Stimulated activated CD4-positive, alpha-beta T cell treated with anti-CD3 and anti-CD28 coated beads, Interleukin-1b, Interleukin-23, amount 100 ng/mL, for 1 hour (primary cell): ENCODE measurements around the gene NPY1R.

Experiments
- DNase-seq, 2 donors: peaks; one replicate each; pipeline ENCODE4 v3.0.0-alpha.2; 2020; ENCODE audit warnings: low read depth in 2 of 2

NPY1R gene

DNA sequence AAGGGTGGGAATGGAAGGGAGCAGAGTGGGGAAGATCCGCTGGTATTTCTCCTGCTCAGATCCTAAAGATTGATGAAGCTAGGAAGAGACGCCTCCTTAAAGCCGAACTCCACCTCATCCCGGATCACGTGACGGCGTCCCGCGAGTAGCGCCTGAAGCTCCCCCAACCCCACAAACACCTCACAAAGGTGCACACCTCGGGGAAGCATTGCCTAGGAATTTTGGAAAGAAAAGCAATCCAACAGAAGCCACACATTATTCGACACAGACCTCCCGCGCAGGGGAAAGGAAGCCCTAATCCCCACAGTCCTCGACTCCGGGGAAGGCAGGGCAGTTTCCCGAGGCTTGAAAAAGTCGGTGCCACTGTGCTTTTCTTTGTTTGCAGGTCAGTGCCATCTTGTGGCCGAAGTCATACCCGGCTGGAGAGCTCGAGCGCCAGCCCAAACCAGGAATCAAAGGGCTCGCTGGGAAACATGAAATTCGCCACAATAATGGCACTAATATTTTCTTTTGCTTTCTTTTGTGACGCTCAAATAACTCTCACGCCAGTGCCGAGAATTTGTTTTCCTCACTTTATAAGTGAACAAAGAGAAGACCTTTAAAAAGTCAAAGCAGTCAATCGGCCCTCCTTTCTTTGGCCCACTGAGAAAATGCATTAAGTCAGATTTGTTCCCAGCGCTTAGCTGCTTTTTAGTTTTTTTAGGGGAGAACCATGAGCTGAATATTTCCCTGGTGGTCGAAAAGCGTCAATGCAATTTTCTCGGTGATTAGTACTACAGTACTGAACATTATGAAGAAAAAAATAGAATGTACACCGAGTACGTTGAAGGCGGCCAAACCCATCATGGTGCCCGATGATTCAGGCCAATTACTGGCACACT lies at the start of gene NPY1R:
Gene NPY1R, minus strand, starts transcription at position 71 of the 881 bp plus-strand sequence. CDS start 6,042 bp downstream, outside the sequence.
- DNase-seq, result no peak

DNA sequence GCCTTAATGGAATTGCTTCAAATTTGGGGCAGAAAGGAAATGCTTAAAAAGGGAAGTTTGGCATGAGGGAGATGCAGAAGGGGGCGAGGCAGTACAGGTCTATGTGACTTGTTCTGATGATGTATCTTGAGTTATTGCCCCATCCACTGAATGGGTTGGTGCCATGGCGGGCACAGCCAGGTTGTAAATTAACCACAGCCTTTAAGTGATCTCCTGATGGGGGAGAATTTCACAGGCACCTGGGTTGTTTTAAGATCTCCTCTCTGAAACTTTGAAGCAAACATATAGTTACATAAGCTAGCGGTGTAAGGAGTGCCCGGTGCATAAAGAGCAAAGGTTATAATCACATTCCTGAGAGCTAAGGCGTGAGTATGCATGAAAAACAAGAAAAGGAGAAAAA lies 48.3 kb upstream of the NPY1R start:
- no peak for DNase-seq

DNA sequence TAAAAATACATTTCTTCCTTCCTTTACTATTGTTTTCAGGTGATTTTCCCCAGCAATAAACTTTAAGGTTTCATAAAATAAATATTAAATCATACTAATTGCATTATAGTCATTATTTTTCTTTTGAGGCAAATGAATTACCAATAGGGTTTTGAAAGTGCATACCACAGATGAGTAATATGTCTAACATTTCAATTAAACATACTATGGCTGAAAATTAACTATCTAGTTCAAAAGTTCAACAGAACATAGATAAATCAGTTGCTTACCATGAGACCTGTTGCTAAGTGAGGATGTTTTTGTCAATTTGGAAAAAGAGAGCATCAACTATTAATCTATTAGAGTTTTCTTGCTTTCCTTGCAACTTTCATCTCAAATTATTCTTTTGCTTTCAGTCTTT lies 46.3 kb upstream of the NPY1R start:
- no peak for DNase-seq

DNA sequence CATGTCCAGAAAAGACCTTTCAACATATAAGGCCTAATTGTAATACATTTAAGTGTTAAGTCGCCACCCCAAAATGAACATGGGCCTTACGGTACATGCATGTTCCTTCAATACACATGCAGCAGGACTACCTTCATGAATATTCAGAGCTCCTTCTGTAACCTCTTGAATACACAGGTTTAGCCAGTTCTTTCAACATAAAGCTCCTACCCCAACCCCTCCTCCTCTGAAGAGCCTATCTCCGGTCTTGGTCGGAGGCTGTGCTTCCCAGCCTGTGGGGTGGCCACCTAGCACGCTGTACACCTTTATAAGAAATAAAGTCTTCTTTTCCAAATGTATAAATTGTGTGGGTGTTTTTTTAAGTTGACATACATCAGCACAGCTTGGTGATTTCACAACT lies 39.6 kb upstream of the NPY1R start:
- no peak for DNase-seq

DNA sequence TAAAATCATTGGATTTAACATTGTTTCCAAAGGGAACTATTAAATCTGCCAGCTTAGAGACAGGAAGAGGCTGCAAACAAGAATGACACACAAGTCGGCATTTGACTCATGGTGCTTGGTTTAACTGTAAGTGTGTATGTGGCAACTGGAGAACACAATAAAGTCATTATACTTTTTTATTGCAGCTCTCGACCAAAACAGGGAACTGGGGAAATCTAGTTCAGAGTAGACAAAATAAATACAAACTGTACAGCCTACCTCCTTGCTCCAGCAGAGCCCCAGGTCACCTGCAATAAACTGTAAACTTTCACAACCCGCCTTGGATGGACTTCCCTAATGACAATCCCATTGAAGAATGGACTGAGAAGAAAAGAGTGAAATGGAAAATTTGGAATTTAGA lies 35.3 kb upstream of the NPY1R start:
- no peak for DNase-seq

DNA sequence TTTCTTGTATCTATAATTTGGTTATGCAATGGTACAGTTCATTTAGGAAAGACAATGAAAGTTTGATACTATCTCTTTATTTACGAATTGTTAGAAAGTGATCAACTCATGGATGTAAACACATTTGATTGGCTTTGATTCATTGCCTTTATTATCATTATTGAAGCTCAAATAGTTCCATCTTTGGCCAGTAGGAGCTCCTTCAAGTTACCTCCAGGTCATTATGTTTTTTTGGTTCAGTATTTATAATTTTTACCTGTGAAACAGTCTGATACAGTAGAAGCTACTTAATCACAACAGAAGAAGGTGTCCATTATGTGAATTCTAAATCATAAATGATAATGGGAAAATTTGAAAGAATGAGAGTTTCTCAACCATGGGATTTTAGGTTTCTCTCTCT lies 23.7 kb upstream of the NPY1R start:
- no peak for DNase-seq

DNA sequence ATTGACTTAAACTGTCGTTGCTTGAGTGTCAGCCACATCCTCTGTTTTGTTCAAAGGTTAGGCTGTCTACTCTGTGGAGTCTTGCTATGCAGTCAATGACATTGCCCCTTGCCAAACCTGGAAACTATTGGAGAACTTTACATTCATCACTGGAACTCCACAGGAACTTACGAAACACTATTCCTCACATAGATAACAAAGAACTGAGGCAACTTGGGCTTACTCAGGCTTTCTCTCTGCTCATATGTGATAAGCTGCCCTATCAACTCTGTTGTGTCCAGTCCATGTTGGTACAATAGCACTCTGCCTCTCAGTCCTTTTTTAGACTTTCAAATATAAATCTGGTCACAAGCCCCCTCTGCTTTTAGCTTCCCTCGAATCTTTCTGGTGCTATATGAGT lies 20.7 kb upstream of the NPY1R start:
- DNase-seq, result no peak

DNA sequence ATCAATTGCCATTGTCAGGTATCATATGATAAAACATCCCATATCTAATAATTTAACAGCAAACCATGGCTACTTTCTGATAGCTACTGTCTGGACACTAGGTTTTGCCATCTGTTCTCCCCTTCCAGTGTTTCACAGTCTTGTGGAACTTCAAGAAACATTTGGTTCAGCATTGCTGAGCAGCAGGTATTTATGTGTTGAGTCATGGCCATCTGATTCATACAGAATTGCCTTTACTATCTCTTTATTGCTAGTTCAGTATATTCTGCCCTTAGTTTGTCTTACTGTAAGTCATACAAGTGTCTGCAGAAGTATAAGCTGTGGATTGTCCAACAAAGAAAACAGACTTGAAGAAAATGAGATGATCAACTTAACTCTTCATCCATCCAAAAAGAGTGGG lies 18.3 kb upstream of the NPY1R start:
- no peak for DNase-seq

DNA sequence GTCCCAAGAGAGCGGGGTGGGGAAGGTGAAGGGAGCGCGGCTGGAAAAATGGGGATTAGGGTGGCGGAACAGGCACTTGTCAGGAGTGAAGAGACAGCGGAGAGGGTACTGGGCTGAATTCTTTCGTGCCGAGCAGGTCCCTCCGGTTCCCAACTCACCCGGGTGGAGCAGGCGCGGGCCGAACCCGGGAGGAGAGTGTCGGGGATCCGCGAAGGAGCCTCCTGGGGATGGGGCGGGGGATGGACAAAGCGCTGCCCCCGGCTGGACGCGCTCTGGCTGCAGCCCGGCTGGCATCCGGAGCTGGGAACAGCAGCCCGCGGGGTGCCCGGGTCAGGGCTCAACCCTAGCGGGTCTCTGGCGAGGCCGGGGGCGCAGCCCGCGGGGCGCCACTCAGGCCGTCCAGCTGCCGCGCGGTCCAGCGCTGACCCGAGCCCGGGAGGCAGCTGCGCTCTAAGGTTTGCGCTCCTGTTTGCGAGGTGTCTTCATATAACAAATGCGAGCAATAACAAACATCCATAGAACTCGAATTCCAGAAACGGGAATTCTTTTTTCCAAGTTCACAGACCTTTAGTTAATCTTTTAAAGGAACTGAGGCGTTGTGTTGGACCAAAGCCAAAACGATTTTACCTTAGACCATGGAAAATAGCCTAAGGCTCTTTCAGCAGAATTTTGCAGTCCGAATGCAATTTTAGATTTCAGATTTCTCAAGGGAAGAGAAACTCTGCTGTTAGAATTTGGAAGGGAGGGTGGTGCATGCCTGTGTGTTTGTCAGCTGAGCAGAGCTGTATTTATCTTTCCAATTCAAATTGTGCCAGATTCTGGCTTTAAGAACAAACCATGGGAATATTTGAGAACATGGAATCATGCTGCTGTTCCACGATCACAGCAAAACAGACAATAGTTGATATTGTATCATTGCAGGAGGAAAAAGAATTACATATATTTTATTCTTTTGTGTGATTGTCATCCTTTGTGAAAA lies 12.0 kb upstream of the NPY1R start:
- DNase-seq, result no peak

DNA sequence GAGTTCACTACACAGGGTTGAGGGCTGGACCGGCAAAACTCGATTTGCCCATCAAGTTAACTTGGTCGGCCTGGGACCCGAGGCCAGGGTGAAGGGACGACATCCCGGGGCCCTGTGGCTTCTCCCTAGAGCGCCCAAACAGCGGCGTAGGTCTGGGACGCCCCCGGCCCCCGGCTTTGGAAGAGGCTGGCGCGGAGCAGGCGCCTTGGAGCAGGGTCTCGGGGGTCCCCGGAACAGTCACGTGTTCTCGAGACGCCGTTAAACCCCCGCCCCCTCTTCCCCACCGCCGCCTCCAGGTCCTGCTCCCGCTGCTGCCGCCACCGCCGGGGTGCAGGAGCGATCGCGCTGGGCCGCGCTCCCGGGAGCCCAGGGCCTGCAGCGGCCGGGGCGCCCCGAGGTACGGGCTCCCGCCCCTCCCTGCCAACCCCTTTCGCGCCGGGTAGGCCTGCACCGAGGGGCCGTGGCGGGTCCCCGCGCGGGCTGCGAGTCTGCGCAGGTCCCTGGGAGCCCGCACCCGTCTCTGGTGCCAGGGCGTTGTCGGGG lies 11.3 kb upstream of the NPY1R start, which contains the start of gene NPY5R:
Gene NPY5R, plus strand, starts transcription at position 289 of the 543 bp plus-strand sequence. CDS start 6,382 bp downstream, outside the sequence.
- no peak for DNase-seq

DNA sequence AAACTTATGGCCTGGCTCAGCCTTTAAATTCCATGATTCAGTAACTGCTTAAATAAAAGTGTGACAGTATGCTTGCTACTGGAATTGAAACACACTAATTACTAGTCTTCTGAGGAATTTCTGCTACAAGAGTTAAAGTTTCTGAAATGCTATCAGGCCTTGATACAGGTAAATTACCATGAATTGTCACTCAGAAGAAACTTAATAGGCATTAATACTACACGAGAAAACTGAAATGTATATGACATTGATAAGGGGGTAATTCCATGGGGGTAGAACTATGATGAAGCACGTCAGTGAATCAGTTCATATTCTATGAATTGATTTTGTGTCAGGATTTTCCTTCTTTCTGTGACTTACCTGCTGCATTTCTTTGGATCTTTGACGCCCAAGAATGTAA lies 3.0 kb upstream of the NPY1R start:
- no peak for DNase-seq

DNA sequence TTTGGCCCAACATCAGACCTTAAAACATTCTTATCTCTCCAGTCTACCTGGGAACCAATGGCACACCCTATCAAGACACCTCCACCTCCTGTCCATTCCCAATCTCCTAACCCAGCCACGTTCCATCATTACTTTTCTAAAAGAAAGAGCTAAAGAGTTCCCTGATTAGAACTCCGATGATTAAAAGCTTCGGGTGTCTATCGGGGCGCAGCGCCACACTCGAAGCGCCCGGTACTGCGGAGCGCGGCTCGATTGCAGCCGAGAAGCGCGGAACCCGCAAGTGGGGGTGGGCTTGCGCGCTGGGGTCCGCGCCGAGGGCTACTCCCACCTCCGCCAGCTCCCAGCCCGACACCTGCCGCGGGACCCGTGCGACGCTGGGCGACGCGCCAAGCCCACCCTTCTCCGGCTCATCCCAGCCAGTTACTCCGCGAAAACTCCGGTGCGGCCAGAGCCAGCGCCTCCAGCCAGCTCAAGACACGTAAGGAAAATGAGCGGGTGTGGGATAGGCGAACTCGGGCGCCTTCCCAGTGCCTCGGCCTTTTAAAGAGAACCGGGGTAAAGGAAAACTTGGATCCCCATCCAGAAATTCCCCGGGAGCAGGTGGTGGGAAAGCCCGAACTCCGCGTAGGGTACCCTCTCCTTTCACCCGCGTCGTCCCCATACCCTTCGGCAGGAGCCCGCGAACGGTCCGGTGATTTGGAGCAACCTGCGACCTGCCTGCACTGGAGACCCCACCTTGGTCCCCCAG lies 593 bp downstream of the NPY1R start:
- DNase-seq, result no peak

DNA sequence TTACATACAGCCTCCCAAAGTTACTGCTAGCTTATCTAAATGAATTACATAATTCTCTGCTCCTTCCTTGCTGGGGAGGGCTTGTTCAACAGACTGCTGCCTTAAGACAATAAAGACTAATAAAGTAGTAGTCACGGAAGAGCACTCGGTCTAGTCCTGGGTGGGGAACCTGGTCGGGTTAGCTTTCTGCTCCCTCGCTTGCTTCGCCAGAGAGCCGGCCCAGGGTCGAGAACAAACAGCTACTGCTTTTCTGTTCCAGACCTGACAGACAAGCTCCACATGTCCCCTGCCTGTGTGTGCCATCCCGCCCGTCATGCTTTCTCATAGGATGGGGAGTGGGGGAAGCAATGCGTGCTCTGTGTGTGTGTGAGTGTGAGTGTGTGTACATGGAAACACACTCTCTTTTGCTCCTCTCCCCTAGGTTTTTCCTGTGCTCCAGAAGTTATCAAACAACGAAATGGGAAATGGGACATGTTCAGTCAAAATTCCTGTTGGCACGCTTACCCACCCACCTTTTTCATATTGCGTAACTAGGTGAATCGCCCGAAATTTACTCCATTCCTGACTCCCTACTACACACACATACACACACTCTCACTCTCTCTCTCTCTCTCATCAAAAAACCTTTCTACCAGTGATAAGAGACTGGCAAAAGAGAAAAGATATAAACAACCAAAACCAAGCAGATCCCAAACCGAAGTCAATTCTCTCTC lies 1.3 kb downstream of the NPY1R start:
- no peak for DNase-seq

DNA sequence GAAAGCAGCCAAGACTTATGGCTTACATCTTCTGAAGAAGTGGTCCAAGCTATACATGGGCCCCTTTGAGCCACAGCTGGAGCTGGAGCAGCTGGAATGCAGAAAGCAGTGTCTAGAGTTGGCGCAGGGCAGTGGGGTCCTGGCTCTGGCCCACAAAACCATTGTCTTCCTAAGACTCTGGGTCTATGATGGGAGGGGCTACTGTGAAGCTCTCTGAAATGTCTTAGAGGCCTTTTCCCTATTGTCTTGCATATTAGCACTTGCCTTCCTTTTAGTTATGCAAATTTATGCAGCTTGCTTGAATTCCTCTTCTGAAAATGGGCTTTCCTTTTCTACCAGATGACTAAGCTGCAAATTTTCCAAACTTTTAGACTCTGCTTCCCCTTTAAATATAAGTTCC lies 15.3 kb downstream of the NPY1R start:
- no peak for DNase-seq

DNA sequence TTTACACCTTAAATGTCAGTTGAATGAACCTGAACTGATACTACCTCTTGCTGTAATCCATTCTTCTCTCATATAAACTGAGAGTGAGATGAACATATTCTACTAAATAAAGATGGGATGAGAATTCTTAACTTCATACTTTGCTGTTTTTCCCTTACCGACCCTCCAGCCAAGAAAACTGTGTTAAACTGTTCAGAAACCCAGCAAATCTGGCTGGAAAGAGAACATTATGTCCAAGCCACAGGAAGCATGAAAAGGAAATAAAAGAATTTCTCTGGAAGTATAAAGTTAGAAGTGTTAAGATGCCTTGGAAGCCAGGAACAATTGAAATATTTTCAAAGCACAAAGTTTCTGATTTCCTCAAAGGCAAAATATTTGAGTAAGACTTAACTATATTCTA lies 22.9 kb downstream of the NPY1R start:
- no peak for DNase-seq

DNA sequence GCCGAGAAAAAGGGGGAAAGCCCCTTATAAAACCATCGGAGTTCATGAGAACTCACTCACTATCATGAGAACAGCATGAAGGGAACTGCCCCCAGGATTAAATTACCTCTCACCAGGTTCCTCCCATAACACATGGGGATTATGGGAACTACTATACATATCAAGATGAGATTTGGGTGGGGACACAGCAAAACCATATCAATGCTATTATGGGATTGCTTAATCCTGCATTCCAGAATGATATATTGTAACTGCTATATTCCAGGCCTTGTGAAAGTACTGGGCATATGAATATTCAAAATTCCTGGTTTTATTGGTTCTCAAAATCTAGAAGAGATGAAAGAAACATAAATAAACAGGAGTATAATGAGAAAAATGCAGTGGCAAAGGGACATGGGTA lies 29.3 kb downstream of the NPY1R start:
- DNase-seq, result no peak

DNA sequence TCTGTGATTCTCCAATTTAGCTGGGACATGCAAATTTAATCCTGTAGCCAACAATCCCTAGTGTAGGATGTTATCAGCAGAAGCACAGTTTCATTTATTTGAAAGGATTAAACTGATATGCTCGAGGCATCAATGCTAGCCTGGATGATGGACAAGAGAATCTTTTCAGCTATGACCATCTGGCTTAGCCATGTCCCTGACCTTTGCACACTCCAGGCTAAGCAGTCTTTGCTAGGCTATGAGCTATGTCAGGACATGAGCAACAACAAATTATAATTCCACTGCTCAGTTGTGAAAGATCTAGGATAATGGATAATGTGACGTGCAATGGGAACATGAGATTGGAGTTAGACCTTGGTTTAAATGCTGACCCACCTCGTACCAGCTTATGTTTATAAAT lies 32.0 kb downstream of the NPY1R start:
- DNase-seq, result no peak

DNA sequence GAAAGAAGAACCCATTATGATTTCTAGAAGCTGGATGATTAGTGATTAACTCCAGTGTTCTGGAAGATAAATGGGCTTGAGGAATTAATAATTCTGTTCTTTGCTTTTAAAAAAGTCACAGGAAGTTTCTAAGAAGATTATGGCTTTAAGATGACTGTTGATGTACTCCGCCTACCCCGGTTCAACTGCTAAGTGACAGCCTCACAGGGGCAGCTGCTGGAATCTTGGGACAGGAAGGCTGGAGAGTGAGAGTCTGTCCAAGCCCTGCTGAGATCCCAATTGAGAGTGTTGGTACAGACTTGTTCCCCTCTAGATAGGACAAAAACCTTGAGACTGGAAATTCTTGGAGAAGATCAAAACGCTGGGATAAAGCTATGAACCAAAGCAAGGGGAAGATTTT lies 37.3 kb downstream of the NPY1R start:
- DNase-seq, result no peak

DNA sequence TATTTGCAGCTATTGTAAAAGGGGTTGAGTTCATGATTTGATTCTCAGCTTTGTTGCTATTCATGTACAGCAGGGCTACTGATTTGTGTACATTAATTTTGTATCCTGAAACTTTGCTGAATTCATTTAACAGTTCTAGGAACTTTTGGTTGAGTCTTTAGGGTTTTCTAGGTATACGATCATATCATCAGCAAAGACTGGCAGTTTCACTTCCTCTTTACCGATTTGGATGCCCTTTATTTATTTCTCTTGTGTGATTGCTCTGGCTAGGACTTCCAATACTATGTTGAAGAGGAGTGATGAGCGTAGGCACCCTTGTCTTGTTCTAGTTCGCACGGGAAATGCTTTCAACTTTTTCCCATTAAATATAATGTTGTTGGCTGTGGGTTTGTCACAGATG lies 48.1 kb downstream of the NPY1R start:
- no peak for DNase-seq

DNA sequence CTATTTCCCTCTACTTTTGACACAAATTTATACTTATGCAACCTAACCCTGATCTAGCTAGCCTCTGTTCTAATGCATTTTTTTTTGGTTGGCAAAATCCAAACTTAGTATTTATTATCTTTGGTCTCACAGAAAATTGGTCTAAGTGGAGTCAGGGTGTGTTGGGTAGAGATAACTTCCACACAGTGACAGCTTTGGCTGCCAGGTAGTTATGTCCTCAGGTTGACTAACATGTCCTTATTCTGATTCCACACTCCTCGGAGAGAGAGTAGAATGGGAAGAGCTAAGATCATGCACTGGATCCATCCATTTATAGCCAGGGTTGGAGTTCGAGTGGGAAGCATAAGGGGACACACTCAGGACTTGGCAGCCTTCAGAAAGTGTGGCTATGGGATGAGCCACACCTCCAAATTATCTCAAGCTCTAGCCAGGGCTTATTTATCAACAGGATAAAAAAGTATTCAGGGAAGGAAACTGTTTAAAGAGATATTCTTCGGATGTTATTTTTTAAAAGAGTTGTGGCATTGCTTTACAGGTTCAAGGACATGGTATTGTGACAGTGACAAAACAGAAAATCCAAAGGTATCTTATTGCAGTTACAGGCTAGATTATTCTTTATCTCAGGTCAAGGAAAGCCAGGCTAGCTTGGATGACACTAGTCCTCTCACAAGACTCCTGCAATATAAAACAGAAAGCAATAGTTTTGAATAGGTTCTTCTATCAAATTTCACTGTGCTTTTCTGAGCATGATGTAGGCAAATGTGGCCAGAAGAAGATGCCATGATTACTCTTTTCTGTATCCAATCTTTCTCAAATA lies 51.5 kb downstream of the NPY1R start:
- no peak for DNase-seq
